Measurements from ENCODE around the gene WDFY4.

DNA sequence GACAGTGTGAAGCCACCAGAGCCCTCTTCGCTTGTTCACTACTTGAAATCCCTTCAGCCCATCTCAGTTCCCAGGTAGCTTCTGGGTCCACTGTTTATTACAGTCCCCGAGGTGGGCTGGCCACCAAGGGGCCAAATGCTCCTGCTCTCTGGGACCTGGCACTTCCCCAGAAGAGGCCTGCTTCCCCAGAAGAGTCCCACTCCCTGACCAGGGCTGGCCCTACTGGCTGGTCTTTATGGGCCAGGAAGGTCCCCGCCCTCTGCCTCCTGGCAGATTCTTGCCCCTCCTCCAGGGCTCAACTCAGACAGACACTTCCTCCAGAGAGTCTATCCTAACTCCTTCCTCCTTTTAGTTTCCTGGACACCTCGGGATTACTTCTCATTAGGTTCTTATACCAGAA is 325.6 kb downstream of the WDFY4 start:
- TF ChIP-seq CTCF (conservative IDR thresholded peaks at IDR 0.05), result no peak
- TF ChIP-seq EZH2 (IDR thresholded peaks at IDR 0.05; ENCODE audit: low read depth), result no peak

Data from PC-9 (cell line).